Stimulated activated CD8-positive, alpha-beta memory T cell treated with anti-CD3 and anti-CD28 coated beads, Interleukin-12 subunit alpha, Interleukin-12 subunit beta, amount 100 ng/mL, for 24 hours (primary cell): Measurements from ENCODE around the gene RAPGEFL1.
A peak's percentile ranks its signal among the peaks of the same experiment; 100 is the strongest.
"Not testable (repeated sequence)": the region's sequence is repeated elsewhere in the genome, so short reads cannot be mapped to it uniquely, and the experiment has no call there.

Source experiments
- DNase-seq: peaks from one replicate; pipeline ENCODE4 v3.0.0-alpha.2; 2020; ENCODE audit errors: extremely low read depth

The RAPGEFL1 gene, protein sequence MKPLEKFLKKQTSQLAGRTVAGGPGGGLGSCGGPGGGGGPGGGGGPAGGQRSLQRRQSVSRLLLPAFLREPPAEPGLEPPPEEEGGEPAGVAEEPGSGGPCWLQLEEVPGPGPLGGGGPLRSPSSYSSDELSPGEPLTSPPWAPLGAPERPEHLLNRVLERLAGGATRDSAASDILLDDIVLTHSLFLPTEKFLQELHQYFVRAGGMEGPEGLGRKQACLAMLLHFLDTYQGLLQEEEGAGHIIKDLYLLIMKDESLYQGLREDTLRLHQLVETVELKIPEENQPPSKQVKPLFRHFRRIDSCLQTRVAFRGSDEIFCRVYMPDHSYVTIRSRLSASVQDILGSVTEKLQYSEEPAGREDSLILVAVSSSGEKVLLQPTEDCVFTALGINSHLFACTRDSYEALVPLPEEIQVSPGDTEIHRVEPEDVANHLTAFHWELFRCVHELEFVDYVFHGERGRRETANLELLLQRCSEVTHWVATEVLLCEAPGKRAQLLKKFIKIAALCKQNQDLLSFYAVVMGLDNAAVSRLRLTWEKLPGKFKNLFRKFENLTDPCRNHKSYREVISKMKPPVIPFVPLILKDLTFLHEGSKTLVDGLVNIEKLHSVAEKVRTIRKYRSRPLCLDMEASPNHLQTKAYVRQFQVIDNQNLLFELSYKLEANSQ

DNA sequence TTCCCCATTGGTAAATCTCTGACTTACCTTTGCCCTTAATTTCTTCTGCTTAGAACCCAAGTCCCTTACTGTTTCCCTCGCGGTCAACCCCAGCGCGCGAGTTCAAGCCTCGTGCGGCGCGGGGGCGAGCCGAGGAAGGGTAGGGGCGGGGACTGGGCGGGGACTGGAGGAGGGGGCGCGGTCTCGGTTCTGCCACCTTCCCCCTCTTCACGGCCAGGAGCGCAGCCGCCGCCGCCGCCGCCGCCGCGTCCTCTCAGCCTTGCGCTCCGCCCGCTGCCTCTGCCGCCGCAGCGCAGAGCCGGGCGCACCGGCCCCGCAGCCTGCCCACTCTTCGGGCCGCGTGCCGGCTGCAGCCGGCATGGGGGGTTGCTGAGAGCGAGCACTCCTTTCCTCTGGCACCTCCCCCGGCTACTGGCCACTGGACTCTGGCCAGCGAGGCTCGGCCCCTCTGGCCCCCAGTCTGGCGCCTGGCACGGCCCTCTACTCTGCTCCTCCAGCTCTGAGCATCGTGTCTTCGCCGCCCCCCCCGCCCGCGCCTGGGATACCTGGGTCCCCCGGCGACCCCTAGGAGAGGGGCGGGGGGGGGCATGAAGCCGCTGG is at the start of gene RAPGEFL1:
Gene RAPGEFL1, plus strand, starts transcription at position 196 of the 600 bp plus-strand sequence. Its CDS starts 392 bp downstream, at position 588.
- peak; percentile 71 for DNase-seq

DNA sequence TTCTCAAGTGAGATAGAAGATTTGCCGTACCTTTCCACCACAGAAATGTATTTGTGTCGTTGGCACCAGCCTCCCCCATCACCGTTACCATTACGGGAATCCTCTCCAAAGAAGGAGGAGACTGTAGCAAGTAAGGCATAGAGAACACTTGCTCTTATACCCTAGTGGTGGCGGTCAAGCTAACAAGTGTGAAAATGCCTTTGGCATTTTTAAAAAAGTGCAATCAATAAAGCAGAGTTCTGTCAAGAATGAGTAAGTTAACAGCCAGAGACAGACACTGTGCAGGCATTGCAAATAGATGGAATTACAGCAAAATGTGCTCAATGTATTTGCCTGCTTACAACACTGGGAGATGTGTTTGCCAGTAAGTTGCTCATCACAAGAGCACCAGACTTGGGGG is 47.8 kb upstream of the RAPGEFL1 start:
- no peak for DNase-seq

DNA sequence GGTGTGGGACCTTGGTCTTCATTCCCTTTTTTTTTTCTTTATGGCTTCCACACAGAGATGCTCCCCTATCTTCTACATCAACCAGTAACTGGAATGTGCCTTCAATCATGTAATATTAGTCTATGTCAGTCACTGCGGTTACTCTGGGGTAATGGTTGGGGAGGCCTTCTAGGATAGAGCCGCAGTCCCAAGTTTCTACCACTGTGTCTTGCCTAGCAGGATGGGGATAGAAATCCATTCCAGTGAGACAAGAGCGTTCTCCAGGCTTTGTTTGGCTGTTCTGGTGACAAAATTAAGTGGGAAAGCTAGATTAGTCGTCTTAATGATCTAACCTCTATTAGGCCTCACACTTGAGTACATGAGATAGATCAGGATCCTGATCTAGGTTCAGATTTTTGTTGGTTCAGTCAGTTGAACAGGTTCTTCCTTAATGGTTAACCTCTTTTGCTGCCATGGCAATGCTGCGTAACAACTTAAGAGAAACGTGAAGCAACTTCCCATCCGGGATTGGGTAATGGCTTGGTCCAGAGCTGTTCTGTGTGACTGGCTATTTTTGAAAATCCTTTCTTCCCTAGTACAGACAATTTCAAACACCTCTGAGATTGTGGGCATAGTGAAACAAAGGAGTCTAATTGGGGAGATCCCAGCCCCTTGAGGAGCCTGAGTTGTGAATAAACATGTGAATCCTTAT is 46.8 kb upstream of the RAPGEFL1 start:
- no peak for DNase-seq

DNA sequence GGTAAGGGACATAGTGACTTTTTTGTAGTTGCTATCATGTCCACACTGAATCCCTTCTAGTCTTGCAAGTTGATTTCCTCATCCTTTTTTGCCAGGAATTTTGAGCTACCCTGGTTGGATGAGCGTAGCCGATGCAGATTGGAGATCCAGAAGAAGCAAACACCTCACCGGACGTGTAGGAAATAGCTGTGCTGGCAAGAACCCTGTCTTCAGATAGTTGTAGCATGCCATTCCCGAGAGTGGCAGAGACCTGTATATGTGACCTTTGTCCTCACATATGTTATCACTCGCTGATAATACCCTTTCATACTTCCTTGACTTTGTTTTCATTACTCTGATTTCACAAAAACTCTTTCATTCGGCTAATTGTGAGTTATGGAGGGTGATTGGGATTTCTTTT is 43.1 kb upstream of the RAPGEFL1 start:
- no peak for DNase-seq

DNA sequence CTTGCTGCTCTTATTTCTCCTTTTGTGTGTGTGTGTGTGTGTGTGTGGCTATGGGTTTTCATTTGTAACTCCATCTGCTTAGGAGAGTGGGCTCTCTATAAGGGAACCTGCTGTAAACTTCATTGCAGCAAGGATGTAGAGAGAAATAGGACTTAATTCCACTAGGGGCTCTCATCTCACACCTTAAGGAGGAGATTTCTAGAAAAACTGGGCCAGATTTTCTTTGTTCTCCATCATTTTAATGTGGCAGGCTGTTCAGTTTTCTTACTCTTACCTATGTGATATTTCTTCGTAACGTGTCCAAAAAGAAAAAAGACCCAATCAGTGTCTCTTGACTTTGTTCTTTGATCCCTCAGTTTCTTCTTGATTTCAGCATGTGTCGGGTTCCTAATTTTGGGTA is 41.5 kb upstream of the RAPGEFL1 start:
- no peak for DNase-seq

DNA sequence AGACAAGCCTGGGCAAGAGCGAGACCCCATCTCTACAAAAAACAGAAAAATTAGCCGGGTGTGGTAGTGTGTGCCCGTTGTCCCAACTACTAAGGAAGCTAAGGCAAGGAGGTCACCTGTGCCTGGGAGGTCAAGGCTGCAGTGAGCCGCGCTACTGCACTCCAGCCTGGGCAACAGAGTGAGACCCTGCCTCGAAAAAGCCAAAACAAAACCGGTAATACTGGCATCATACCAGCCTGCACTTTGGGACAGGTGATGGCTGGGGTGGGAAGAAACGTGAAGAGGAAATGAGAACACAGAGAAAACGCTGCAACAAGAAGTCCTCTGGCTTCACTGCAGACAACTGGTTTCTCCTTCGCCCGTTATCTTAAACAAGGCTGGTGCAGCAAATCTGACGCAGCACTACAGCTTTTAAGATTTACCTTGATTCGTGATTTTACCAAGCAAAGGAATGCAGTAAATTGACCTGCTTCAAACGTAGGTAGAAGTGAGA is 37.7 kb upstream of the RAPGEFL1 start:
- no peak for DNase-seq

DNA sequence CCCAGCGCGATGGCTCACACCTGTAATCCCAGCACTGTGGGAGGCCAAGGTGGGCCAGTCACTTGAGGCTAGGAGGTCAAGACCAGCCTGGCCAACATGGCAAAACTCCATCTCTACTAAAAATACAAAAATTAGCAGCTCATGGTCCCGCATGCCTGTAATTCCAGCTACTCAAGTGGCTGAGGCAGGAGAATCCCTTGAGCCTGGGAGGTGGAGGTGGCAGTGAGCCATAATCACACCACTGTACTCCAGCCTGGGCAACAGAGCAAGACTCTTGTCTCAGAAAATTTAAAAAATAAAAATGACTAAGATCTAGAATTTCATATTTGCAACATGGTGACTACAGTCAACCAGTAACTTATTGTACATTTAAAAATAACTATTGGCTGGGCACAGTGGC is 34.1 kb upstream of the RAPGEFL1 start:
- not testable (repeated sequence) for DNase-seq

DNA sequence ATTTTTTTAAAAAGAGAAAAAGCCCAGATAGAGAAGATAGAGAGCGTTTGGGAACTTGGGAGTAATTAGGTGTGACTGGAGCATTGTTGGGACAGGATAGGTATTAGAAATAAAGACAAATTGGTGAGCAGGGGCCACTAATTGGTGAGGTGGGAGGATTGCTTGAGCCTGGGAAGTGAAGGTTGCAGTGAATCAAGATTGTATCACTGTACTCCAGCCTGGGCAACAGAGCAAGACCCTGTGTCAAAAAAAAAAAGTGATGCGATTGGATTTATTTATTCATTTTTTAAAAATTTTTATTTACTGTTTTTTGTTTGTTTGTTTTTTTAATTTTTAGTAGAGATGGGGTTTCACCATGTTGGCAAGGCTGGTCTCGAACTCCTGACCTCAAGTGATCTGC is 31.8 kb upstream of the RAPGEFL1 start:
- no peak for DNase-seq

DNA sequence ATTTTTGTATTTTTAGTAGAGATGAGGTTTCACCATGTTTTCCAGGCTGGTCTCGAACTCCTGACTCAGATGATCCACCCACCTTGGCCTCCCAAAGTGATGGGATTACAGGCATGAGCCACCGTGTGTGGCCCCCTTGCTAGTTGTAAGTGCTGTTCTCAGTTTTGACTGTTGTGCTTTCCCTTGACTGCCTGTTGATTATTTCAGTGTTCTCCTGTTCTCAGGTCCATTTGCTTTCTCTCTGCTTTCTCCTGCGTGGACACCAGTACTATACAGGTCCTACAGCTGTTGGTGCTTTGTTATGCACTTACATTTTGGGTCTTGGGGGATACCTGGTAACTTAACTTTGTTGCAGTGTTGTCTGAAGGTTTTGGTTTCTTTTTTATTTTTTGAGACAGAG is 28.7 kb upstream of the RAPGEFL1 start:
- DNase-seq, result no peak

DNA sequence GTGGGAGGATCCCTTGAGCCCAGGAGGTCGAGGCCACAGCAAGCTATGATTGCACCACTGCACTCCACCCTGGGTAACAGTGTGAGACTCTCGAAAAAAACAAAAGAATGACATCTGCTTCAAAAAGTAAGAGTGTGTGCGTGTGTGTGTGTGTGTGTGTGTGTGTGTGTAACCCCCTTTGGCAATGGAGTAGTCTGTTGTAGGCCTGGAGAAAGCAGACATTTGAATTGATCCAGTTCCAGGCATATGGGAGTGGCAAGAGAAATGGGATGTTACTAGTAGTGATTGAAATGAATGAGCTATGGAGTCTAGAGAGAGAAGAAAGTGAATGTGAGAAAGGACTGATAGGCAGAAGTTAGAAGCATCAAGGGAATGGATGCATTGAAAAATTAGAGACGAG is 27.0 kb upstream of the RAPGEFL1 start:
- no peak for DNase-seq

DNA sequence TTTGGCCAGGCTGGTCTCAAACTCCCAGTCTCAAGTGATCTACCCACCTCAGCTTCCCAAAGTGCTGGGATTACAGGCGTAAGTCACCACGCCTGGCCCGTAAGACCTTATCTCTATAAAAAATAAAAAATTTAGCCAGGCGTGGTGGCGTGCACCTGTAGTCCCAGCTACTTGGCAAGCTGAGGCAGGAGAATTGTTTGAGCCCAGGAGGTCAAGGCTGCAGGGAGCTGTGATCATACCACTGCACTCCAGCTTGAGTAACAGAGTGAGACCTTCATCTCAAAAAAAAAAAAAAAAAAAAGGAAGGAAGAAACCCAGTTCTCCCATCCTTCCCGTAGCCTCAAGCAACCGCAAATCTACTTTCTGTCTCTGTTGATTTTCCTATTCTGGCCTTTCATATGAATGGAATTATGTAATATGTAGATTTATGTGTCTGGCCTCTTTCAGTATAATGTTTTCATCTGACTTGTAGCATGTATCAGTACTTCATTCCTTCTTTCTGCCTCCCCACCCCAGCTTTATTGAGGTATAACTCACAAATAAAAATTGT is 25.8 kb upstream of the RAPGEFL1 start:
- DNase-seq, result no peak

DNA sequence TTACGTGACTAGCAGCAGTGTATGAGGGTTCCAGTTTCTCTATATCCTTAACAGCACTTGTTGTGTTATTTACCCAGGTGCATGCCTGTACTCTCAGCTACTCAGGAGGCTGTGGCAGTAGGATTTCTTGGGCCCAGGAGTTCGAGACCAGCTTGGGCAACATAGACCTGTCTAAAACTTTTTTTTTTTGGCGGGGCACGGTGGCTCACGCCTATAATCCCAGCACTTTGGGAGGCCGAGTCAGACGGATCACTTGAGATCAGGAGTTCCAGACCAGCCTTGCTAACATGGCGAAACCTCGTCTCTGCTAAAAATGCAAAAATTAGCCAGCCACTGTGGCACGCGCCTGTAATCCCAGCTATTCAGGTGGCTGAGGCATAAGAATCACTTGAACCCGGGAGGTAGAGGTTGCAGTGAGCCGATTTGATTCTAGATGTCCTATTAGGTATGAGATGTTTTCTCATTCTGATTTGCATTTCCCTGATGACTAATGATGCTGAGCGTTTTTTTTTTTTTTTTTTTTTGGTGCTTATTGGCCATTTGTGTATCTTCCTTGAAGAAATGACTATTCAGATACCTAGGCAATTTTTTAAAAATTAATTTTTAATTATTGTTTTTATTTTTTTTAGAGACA is 23.6 kb upstream of the RAPGEFL1 start:
- no peak for DNase-seq

DNA sequence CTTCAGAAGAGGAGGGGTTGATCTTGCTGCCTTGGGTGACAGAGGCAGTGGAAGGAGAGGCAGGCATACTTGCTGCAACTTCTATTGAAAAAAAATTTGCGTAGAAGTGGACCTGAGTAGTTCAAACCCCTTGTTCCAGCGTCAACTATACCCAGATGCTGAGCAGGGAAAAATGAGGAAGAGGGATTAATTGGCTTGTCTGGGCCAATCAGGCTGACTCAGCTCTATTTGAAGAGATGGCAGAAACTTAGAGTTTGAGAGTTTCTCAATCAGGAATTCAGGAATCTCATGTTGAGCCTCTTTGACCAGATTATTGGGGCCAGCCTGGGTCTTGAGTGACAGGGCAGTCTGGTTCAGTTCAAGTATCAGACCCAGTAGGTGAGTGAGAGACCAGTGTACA is 19.3 kb upstream of the RAPGEFL1 start:
- DNase-seq, result no peak

DNA sequence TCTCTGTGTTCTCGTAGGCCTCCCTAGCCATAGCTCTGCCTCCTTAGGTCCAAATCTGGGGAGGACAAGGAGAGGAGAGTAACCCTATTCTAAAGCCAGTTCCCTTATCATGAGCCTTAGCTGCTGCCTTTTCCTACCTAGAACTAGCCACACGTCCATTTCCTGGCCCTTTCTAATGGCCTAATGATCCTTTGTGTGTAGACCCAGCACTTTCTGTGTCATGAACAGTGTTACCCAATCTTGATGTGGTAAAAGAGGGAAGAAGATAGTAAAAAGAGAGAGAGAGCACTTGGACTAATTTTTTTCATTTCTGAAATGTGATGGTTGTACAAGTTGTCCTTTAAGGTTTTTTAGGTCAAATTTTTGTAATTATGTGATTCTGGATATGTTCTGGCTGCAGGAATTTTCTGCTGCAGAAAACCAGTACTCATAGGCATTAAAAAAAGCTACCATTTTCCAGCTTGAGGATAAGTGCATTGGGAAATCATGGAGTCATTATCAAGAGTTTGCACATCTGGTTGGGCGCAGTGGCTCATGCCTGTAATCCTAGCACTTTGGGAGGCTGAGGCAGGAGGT is 18.7 kb upstream of the RAPGEFL1 start:
- no peak for DNase-seq

DNA sequence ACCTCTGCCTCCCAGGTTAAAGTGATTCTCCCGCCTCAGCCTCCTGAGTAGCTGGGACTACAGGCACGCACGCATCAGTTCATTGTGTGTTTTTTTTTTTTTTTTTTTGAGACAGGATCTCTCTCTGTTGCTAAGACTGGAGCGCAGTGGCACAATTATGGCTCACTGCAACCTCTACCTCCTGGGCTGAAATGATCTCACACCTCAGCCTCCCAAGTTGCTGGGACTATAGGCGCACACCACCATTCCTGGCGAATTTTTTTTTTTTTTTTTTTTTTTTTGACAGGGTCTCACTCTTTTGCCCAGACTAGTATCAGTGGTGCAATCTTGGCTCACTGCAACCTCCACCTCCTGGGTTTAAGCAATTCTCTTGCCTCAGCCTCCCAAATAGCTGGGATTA is 17.8 kb upstream of the RAPGEFL1 start:
- no peak for DNase-seq

DNA sequence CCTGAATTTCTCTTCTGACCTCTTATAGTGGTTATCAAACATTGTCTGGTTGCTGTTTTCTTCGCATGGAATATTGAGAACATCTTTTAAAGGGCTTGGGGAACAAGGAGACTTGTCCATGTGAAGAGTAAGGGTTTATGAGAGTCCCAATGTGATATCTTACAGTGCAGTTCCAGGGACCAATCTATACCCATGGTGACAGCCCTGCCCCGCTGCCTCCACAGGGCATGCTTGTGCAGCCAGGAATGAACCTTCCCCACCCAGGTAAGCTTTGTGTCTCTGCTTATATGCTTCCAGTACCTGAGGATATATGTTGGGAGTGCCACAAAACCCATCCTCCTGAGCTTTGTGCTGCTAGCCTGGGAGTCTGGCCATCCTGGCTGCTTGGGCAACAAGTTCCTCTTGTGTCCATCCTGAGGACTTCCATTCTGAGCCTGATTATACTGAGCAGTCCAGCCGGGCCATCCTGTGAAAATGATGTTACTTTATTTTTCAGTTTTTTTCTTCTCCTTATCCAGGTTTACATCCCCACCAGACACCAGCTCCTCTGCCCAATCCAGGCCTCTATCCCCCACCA is 9.5 kb upstream of the RAPGEFL1 start:
- no peak for DNase-seq

DNA sequence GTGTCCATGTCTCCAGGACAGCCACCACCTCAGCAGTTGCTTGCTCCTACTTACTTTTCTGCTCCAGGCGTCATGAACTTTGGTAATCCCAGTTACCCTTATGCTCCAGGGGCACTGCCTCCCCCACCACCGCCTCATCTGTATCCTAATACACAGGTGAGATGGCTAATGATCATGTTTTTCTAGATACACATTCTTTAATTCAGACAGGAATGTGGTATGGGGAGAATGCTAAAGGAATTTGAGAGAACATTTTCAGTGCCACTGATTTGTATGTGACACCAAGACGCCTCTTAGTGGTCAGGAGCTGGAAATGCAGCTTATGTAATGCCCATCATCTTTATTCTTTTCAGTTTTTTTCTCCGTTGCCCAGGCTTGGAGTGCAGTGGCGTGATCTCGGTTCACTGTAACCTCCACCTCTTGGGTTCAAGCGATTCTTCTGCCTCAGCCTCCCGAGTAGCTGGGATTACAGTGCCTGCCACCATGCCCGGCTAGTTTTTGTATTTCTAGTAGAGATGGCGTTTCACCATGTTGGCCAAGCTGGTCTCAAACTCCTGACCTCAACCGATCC is 8.9 kb upstream of the RAPGEFL1 start:
- DNase-seq, result no peak

DNA sequence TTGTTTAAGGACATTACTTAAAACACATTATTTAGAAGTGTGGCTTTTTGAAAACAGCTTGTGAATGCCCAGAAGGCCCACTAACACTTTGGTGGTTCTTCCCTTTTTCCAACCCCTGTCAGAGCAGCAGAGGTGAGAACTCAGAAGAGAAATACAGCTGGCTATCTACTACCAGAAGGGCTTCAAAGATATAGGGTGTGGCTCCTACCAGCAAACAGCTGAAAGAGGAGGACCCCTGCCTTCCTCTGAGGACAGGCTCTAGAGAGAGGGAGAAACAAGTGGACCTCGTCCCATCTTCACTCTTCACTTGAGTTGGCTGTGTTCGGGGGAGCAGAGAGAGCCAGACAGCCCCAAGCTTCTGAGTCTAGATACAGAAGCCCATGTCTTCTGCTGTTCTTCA is 6.9 kb upstream of the RAPGEFL1 start:
- no peak for DNase-seq

DNA sequence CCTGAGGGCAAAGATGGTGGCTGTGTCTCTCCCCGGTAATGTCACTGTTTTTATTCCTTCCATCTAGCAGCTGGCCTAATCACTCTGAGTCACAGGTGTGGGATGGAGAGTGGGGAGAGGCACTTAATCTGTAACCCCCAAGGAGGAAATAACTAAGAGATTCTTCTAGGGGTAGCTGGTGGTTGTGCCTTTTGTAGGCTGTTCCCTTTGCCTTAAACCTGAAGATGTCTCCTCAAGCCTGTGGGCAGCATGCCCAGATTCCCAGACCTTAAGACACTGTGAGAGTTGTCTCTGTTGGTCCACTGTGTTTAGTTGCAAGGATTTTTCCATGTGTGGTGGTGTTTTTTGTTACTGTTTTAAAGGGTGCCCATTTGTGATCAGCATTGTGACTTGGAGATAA is 5.5 kb upstream of the RAPGEFL1 start:
- no peak for DNase-seq

DNA sequence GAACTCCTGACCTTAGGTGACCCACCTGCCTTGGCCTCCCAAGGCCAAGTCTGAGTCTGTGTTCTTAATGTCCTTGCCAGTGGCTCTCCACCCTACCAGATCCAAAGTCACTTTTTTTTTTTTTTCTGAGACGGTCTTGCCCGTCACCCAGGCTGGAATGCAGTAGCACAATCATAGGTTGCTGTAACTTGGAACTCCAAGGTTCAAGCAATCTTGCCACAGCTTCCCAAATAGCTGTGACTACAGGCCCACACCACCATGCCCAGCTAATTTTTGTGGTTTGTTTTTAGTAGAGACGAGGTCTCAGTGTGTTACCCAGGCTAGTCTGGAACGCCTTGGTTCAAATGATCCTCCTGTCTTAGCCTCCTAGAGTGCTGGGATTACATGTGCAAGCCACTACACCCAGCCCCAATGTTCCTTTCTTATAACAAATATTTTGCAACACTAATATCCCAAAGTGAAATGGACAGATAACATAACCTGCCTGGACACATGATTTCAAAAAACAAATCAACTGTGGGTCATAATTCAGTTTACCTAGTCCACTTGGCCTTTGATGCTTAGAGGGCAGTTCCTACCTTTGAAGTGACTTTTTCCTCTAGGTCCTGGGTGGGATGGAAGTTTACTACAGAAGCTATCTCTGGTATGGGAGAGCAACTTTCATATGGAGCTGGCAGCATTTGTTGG is 4.0 kb upstream of the RAPGEFL1 start:
- no peak for DNase-seq
